HEK293 (cell line): ENCODE data around the gene TKT.
"Not testable (repeated sequence)": the region's sequence is repeated elsewhere in the genome, so short reads cannot be mapped to it uniquely, and the experiment has no call there.

ENCODE experiments used
- CTCF ChIA-PET: fragments of 350-600 bp; formaldehyde crosslinking; extraction: SDS; loops from one replicate; lab custom pipeline; 2021; ENCODE audit warnings: antibody characterized with exemption; lab: Yijun Ruan, JAX
- POLR2A ChIA-PET: fragments of 300-600 bp; formaldehyde crosslinking; extraction: SDS; loops from one replicate; lab custom pipeline; 2020; ENCODE audit warnings: antibody characterized with exemption, inconsistent platforms; lab: Yijun Ruan, JAX
- H3K27ac ChIP-seq: fragments of 200-500 bp; sonication (Bioruptor generic); 2 replicates; pipeline ENCODE4 v1.5.1; 2014; ENCODE audit warnings: low read depth, low read length, control low read depth, inconsistent platforms; ENCODE audit errors: extremely low read depth
- H3K36me3 ChIP-seq, 2 experiments: fragments of 200-500 bp in 1 of 2; sonication (Bioruptor generic) in 1 of 2; 1 replicate in 1 of 2; 2 replicates in 1 of 2; pipeline ENCODE4 v1.5.1; 2014 to 2017; ENCODE audit warnings: inconsistent platforms in 2 of 2, low read length in 2 of 2; ENCODE audit not compliant: control insufficient read depth in 2 of 2, insufficient read depth in 1 of 2
- H3K4me1 ChIP-seq: fragments of 200-500 bp; sonication (Bioruptor generic); 2 replicates; pipeline ENCODE4 v1.5.1; 2014; ENCODE audit warnings: mild to moderate bottlenecking, low read length, inconsistent platforms; ENCODE audit not compliant: control insufficient read depth, insufficient read depth
- H3K4me3 ChIP-seq: 2 replicates; pipeline ENCODE4 v1.5.1; 2011; ENCODE audit warnings: low read depth, mild to moderate bottlenecking, control low read depth, low read length, moderate library complexity
- H3K9me3 ChIP-seq: fragments of 200-500 bp; sonication (Bioruptor generic); 2 replicates; pipeline ENCODE4 v1.5.1; 2014; ENCODE audit warnings: low read depth, low read length, inconsistent platforms; ENCODE audit not compliant: control insufficient read depth, insufficient read depth
- GLIS1 ChIP-seq: fragments of 450-650 bp; formaldehyde crosslinking; IDR thresholded peaks from 2 replicates; pipeline ENCODE4 v1.5.1; 2016; ENCODE audit warnings: missing biosample characterization, missing genetic modification characterization
- MZF1 ChIP-seq: fragments of 450-650 bp; formaldehyde crosslinking; IDR thresholded peaks from 2 replicates; pipeline ENCODE4 v1.5.1; 2017; ENCODE audit warnings: missing biosample characterization, missing genetic modification characterization, borderline replicate concordance
- SCRT2 ChIP-seq: fragments of 450-650 bp; formaldehyde crosslinking; IDR thresholded peaks from 2 replicates; pipeline ENCODE4 v1.5.1; 2016; ENCODE audit warnings: missing biosample characterization, missing genetic modification characterization
- ZEB2 ChIP-seq: fragments of 450-650 bp; formaldehyde crosslinking; IDR thresholded peaks from 2 replicates; pipeline ENCODE4 v1.5.1; 2016; ENCODE audit warnings: missing biosample characterization, missing genetic modification characterization
- ZNF10 ChIP-seq: fragments of 450-650 bp; formaldehyde crosslinking; IDR thresholded peaks from 2 replicates; pipeline ENCODE4 v1.5.1; 2017; ENCODE audit warnings: missing biosample characterization, missing genetic modification characterization
- ZNF121 ChIP-seq: fragments of 450-650 bp; formaldehyde crosslinking; IDR thresholded peaks from 2 replicates; pipeline ENCODE4 v1.5.1; 2016; ENCODE audit warnings: missing biosample characterization, missing genetic modification characterization
- ZNF146 ChIP-seq: fragments of 450-650 bp; formaldehyde crosslinking; IDR thresholded peaks from 2 replicates; pipeline ENCODE4 v1.5.1; 2016; ENCODE audit warnings: missing biosample characterization, missing genetic modification characterization
- ZNF157 ChIP-seq: fragments of 450-650 bp; formaldehyde crosslinking; IDR thresholded peaks from 2 replicates; pipeline ENCODE4 v1.5.1; 2016; ENCODE audit warnings: missing biosample characterization, missing genetic modification characterization
- ZNF239 ChIP-seq: fragments of 450-650 bp; formaldehyde crosslinking; IDR thresholded peaks from 2 replicates; pipeline ENCODE4 v1.5.1; 2016; ENCODE audit warnings: missing biosample characterization, missing genetic modification characterization
- ZNF248 ChIP-seq: fragments of 450-650 bp; formaldehyde crosslinking; IDR thresholded peaks from 2 replicates; pipeline ENCODE4 v1.5.1; 2017; ENCODE audit warnings: missing biosample characterization, missing genetic modification characterization
- ZNF266 ChIP-seq: fragments of 450-650 bp; formaldehyde crosslinking; IDR thresholded peaks from 2 replicates; pipeline ENCODE4 v1.5.1; 2016; ENCODE audit warnings: missing biosample characterization, missing genetic modification characterization, low read depth
- ZNF366 ChIP-seq: fragments of 450-650 bp; formaldehyde crosslinking; conservative IDR thresholded peaks from 2 replicates; pipeline ENCODE4 v1.5.1; 2016; ENCODE audit warnings: missing biosample characterization, missing genetic modification characterization
- ZNF473 ChIP-seq: fragments of 450-650 bp; formaldehyde crosslinking; IDR thresholded peaks from 2 replicates; pipeline ENCODE4 v1.5.1; 2017; ENCODE audit warnings: missing biosample characterization, missing genetic modification characterization
- ZNF514 ChIP-seq: fragments of 450-650 bp; formaldehyde crosslinking; IDR thresholded peaks from 2 replicates; pipeline ENCODE4 v1.5.1; 2016; ENCODE audit warnings: missing biosample characterization, missing genetic modification characterization
- ZNF600 ChIP-seq: fragments of 450-650 bp; formaldehyde crosslinking; IDR thresholded peaks from 2 replicates; pipeline ENCODE4 v1.5.1; 2016; ENCODE audit warnings: missing biosample characterization, missing genetic modification characterization
- ZNF707 ChIP-seq: fragments of 450-650 bp; formaldehyde crosslinking; IDR thresholded peaks from 2 replicates; pipeline ENCODE4 v1.5.1; 2016; ENCODE audit warnings: missing biosample characterization, missing genetic modification characterization
- ZNF776 ChIP-seq: fragments of 450-650 bp; formaldehyde crosslinking; IDR thresholded peaks from 2 replicates; pipeline ENCODE4 v1.5.0; 2017; ENCODE audit warnings: missing biosample characterization, missing genetic modification characterization, borderline replicate concordance
- ZNF777 ChIP-seq: fragments of 450-650 bp; formaldehyde crosslinking; IDR thresholded peaks from 2 replicates; pipeline ENCODE4 v1.5.1; 2017; ENCODE audit warnings: missing biosample characterization, missing genetic modification characterization, borderline replicate concordance
- TF ChIP-seq, protein P1 (sequence below): fragments of 450-650 bp; formaldehyde crosslinking; IDR thresholded peaks from 2 replicates; pipeline ENCODE4 v1.5.1; 2016; ENCODE audit warnings: missing biosample characterization, missing genetic modification characterization
- TF ChIP-seq, protein P2 (sequence below): fragments of 450-650 bp; formaldehyde crosslinking; IDR thresholded peaks from 2 replicates; pipeline ENCODE4 v1.5.1; 2017; ENCODE audit warnings: missing biosample characterization, missing genetic modification characterization
- TF ChIP-seq, protein P3 (sequence below): fragments of 450-650 bp; formaldehyde crosslinking; IDR thresholded peaks from 2 replicates; pipeline ENCODE4 v1.5.1; 2016; ENCODE audit warnings: missing biosample characterization, missing genetic modification characterization

Gene TKT

DNA sequence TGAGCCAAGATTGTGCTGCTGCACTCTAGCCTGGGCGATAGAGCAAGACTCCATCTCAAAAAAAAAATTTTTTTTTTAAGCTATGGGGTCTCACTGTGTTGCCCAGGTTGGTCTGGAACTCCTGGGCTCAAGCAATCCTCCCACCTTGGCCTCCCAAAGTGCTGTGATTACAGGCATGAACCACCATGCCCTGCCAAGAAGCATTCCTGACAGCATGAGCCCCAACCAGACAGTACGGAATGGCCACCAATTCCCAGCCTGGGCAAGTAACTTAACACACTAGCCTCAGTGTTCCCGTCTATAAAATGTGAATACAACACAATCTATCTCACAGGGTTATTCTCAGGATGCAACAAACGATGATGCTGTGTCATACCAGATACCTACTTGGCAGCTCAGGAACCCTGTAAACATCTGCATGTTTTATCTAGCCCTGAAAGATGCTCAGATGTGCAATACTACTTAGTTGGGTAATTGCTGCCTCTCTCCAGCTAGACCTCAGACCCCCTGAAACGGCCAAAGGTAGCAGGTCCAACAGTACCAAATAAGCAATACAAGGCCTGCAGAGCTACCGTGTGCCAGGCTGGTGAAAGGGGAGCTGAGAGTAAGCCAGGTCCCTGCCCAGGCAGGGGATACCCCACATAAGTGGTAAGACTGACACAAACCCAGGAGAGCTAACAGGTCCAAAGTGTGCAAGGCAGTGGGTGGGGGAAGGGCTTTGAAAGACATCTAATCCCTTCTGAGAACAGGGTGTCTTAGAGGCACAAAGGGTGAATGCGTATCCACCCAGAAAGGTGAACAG lies 1.9 kb downstream of the TKT start:
- H3K36me3 ChIP-seq: peaks cover 0 to 13% of the 10 kb centered on the region in 2 experiments; a peak in 2 of 3 replicates
- peak overlapping the region; percentile 88 for H3K4me3 ChIP-seq
- no peak overlapping the region for H3K27ac ChIP-seq
- no peak for TF ChIP-seq ZNF473 (tag by site-specific recombination)
- no peak for TF ChIP-seq ZNF514
- TF ChIP-seq, protein P1, sequence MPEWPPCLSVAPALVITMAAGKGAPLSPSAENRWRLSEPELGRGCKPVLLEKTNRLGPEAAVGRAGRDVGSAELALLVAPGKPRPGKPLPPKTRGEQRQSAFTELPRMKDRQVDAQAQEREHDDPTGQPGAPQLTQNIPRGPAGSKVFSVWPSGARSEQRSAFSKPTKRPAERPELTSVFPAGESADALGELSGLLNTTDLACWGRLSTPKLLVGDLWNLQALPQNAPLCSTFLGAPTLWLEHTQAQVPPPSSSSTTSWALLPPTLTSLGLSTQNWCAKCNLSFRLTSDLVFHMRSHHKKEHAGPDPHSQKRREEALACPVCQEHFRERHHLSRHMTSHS (tag by site-specific recombination): no peak
- peak; percentile 46; the same call in 1 of the 2 replicates for TF ChIP-seq SCRT2 (tag by site-specific recombination)
- TF ChIP-seq ZNF121 (tag by site-specific recombination): peak; percentile 95
- TF ChIP-seq ZNF600 (tag by site-specific recombination): peak; percentile 54; the same call in 1 of the 2 replicates
- POLR2A ChIA-PET: interaction anchor here (1.0 kb wide), 1 partner anchor 9 kb away, joined by 3 read pairs; no protein-coding TSS in a partner anchor
- H3K9me3 ChIP-seq: no peaks in the 10 kb centered on the region
- H3K4me1 ChIP-seq: 0 out of 2 replicates have a peak, but pooled peaks cover 2% of the 10 kb centered on the region
- CTCF ChIA-PET: no interaction called here

DNA sequence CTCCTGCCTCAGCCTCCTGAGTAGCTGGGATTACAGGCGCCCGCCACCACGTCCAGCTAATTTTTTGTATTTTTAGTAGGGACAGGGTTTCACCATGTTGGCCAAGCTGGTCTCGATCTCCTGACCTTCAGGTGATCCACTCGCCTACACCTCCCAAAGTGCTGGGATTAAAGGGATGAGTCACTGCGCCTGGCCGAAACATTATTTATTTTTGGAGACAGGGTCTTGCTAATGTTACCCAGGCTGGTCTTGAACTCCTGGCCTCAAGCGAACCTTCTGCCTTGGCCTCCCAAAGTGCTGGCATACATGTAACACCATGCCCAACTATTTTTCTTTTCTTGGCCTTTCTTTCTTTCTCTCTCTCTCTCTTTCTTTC lies 2.9 kb downstream of the TKT start:
- H3K9me3 ChIP-seq, POLR2A ChIA-PET, H3K4me3 ChIP-seq: not testable (repeated sequence)
- 0 out of 2 replicates have a peak, but pooled peaks have one; percentile 19 for TF ChIP-seq ZNF366
- TF ChIP-seq, all 188 proteins: peak for 1; not testable (repeated sequence) for 187
- H3K27ac ChIP-seq, H3K4me1 ChIP-seq, CTCF ChIA-PET: not testable (repeated sequence)
- peaks cover 0 to 13% of the 10 kb centered on the region in 2 experiments; a peak in 2 of 3 replicates for H3K36me3 ChIP-seq

DNA sequence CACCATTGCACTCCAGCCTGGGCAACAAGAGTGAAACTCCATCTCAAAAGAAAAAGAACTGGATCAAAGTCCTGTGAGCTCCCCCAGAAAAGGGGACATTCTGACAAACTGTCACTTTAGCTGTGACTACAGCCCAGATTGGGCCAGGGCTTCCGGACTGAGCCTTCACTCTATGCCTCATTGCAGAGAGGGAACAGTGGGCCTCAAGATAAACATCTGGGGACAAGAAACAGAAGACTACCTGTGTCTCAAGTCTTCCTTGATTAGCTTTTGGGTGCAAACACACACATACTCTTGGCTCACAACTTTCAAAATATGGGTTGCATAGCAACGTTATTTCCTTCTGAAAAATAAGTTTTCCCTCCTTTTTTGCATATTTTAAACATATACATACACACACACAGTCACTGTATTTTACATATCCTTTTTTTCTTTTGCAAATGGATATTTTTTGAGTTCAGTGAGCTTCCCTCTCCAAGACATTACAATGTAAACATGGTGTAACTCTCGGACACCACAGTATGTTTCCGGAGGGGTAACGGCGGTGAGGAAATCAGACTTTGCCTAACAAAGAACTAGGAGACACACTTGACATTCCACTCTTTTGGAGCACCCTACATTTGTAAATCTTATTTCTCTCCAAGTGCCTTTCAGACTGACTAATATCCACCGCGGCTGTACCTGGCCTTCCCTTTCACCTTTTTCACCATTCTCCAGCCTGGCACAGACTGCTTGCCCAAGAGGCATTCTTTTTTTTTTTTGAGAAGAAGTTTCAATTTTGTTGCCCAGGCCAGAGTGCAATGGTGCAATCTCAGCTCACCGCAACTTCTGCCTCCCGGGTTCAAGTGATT lies 3.5 kb downstream of the TKT start:
- H3K4me3 ChIP-seq: no peak overlapping the region
- TF ChIP-seq ZNF10: no peak
- TF ChIP-seq ZNF776 (tag by site-specific recombination): no peak
- TF ChIP-seq ZNF146 (tag by site-specific recombination): no peak
- TF ChIP-seq, protein P2, sequence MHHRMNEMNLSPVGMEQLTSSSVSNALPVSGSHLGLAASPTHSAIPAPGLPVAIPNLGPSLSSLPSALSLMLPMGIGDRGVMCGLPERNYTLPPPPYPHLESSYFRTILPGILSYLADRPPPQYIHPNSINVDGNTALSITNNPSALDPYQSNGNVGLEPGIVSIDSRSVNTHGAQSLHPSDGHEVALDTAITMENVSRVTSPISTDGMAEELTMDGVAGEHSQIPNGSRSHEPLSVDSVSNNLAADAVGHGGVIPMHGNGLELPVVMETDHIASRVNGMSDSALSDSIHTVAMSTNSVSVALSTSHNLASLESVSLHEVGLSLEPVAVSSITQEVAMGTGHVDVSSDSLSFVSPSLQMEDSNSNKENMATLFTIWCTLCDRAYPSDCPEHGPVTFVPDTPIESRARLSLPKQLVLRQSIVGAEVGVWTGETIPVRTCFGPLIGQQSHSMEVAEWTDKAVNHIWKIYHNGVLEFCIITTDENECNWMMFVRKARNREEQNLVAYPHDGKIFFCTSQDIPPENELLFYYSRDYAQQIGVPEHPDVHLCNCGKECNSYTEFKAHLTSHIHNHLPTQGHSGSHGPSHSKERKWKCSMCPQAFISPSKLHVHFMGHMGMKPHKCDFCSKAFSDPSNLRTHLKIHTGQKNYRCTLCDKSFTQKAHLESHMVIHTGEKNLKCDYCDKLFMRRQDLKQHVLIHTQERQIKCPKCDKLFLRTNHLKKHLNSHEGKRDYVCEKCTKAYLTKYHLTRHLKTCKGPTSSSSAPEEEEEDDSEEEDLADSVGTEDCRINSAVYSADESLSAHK (tag by site-specific recombination): no peak
- TF ChIP-seq ZNF777 (tag by site-specific recombination): no peak
- TF ChIP-seq ZNF239 (tag by site-specific recombination): no peak
- no peak for TF ChIP-seq ZEB2 (tag by site-specific recombination)
- TF ChIP-seq ZNF157 (tag by site-specific recombination): no peak
- TF ChIP-seq, protein P3, sequence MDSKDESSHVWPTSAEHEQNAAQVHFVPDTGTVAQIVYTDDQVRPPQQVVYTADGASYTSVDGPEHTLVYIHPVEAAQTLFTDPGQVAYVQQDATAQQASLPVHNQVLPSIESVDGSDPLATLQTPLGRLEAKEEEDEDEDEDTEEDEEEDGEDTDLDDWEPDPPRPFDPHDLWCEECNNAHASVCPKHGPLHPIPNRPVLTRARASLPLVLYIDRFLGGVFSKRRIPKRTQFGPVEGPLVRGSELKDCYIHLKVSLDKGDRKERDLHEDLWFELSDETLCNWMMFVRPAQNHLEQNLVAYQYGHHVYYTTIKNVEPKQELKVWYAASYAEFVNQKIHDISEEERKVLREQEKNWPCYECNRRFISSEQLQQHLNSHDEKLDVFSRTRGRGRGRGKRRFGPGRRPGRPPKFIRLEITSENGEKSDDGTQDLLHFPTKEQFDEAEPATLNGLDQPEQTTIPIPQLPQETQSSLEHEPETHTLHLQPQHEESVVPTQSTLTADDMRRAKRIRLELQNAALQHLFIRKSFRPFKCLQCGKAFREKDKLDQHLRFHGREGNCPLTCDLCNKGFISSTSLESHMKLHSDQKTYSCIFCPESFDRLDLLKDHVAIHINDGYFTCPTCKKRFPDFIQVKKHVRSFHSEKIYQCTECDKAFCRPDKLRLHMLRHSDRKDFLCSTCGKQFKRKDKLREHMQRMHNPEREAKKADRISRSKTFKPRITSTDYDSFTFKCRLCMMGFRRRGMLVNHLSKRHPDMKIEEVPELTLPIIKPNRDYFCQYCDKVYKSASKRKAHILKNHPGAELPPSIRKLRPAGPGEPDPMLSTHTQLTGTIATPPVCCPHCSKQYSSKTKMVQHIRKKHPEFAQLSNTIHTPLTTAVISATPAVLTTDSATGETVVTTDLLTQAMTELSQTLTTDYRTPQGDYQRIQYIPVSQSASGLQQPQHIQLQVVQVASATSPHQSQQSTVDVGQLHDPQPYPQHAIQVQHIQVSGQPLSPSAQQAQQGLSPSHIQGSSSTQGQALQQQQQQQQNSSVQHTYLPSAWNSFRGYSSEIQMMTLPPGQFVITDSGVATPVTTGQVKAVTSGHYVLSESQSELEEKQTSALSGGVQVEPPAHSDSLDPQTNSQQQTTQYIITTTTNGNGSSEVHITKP (tag by site-specific recombination): no peak
- no peak for TF ChIP-seq ZNF266
- TF ChIP-seq ZNF248: no peak
- TF ChIP-seq GLIS1: no peak
- TF ChIP-seq ZNF707 (tag by site-specific recombination): no peak
- no peak for TF ChIP-seq MZF1 (tag by site-specific recombination)

More for the DNA sequence above, 3.5 kb downstream of the TKT start:
- Histone ChIP-seq H3K9me3 (no peaks in the 10 kb centered on the region), H3K27ac (no peak overlapping the region), H3K36me3 (peaks cover 0 to 13% of the 10 kb centered on the region in 2 experiments; a peak in 2 of 3 replicates), H3K4me1 (0 out of 2 replicates have a peak, but pooled peaks cover 2% of the 10 kb centered on the region)
- CTCF ChIA-PET: interaction anchor here (0.6 to 1.1 kb wide), 3 partner anchors 29 to 142 kb away, joined by 3 read pairs; no protein-coding TSS in a partner anchor
- POLR2A ChIA-PET: no interaction called here
